ENCODE measurements around the gene IGFBP6. TPM values are rescaled to one million over a fixed set of nuclear protein-coding genes. Genes with fewer than 3 reads are reported as not detected.

Gene IGFBP6, protein sequence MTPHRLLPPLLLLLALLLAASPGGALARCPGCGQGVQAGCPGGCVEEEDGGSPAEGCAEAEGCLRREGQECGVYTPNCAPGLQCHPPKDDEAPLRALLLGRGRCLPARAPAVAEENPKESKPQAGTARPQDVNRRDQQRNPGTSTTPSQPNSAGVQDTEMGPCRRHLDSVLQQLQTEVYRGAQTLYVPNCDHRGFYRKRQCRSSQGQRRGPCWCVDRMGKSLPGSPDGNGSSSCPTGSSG
- total RNA-seq, result 561 and 1,794 TPM in 2 replicates

DNA sequence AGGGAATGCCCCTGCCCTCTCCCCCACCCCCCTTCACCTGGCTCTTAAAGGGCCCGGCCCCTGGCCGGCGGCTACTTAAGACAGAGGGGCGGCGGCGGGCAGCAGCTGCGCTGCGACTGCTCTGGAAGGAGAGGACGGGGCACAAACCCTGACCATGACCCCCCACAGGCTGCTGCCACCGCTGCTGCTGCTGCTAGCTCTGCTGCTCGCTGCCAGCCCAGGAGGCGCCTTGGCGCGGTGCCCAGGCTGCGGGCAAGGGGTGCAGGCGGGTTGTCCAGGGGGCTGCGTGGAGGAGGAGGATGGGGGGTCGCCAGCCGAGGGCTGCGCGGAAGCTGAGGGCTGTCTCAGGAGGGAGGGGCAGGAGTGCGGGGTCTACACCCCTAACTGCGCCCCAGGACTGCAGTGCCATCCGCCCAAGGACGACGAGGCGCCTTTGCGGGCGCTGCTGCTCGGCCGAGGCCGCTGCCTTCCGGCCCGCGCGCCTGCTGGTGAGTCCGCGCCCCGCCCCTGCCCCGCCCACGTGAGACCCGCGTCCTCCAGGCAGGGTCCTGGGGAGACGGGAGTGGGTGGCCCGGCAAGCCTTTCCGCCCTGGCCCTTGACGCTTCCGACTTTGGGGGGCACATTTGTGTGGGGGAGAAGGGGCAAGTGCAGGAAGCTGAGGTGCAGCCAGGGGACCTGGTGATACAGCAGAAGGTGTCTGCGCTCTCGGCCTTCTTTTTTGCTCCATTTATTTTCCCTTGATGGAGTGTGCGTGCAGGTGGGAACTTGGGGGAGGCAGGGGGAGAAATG lies at the start of gene IGFBP6:
Gene IGFBP6, plus strand, starts transcription at position 104 of the 790 bp plus-strand sequence. Its CDS starts 51 bp downstream, at position 155.

DNA sequence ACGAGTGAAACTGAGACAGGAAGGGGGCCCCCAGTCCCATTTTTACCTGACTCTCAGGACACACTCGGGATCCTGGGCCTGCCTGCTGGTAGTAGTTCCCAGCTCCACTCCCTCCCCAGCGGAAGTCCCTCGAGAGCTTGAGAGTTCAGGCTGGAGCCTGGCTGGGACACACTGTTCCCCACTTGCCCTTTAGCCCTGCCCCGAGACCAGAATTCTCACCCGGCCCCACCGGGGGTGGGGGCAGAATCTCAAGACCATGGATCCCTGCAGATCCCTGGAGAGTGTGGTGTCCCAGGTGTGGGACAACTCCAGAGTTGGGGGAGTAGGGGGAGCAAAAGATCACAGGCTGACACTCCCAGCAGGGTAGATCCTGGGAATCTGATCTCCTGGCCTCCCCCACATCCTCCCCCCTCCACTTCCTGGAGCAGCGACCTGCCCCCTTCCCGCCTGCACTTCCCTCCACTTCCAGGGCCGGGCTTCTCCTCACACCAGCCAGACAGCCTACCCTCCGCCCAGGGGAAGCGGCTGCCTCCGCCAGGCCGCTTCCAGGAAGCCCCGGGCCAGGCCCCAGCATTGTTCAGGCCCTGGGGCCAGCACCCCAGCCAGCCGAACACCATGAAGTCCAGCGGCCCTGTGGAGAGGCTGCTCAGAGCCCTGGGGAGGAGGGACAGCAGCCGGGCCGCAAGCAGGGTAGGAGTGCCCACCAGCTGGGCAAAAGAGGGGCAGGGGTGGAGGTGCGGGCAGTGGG lies 47.7 kb upstream of the IGFBP6 start, which contains the start of gene TNS2:
Gene TNS2, plus strand, starts transcription at position 495 of the 748 bp plus-strand sequence. Its CDS starts 121 bp downstream, at position 616.

DNA sequence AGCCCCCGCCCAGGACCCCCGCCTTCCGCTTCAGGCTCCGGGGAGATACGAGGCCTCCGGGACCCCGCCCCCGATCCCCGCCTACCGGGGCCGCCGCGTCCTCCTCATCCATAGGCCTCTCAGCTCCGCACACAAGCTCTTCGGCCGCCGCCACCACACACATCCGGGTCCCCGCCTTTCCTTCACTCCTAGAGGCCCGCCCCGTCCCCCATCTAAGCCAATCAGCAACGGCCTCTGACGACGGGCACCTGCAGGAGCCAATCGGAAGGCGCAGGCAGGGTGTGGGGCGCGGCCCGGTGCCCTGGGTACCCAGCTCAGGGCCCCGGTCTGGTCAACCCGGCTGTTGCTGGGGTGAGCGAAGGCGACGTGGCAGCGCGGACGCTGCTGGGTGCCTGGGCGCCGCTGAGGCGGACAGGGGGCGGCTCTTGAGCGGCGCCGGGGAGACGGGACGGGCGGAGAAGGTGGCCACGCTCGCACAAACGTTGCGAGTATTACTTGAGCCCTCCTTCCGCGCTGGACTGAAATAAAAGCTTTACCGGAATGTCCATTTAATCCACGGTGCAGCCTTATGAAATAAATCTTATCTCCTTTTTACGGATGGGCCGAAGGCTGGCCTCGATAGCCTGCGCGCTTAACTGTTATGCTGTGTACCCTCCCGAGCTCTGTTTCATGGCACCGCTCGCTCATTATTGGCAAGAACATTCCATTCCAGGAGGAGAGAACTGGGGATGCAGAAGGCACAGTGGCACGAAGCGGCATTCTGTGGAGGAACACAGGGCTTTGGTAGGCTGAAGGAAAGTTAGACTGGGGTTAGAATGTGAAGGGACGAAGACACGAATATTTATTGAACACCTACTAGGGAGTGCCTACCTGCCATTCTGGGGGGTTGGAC lies 18.0 kb upstream of the IGFBP6 start, which contains the start of gene SPRYD3:
Gene SPRYD3, minus strand, starts transcription at position 165 of the 892 bp plus-strand sequence. Its CDS starts 57 bp downstream, at position 108.

DNA sequence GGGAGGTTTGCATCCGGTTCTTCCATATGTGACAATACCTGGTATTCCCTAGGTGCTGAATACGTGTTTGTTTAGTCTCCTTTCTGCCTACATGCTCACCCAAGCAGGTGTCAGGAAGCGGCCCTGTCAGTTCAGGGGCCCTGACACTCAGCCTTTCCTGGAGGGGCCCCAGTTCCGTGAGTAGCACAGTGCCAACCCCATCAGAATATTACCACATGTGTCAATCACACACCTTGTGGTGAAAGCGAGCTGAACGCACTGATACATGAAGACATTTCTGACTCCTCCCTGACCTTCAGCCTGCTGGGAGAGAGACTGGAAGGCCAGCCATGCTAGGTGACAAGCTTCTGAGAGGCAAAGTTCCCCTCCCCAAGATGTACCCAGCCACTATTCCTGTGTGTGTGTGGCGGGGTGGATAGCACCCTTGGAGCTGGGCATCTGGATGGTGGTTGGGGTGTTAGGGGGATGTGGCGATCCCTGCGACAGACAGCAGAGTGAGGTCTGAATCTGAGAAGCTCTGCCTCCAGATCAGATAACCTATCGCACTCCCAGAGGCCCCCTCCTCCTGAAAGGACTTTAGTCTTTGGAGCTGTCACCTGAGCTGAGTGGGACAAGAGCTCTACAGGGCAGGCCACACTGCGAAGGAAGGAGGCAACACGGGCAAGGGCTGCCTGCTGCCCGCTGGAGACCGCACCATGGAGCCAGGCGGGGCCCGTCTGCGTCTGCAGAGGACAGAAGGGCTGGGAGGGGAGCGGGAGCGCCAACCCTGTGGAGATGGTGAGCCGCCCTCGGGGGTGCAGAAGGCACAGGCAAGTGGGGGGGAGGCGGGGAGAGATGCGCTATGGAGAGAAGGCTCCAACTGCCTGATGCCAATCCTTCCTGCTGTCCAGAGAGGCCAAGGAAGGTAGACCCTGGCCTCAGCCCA lies 5.7 kb downstream of the IGFBP6 start, which contains the start of gene SOAT2:
Gene SOAT2, plus strand, starts transcription at position 604 of the 925 bp plus-strand sequence. Its CDS starts 92 bp downstream, at position 696.

Other genes with a start within 250 kb of the IGFBP6 start
- not detected in 2 replicates for gene KRT78, start 248.7 kb upstream of the IGFBP6 start, total RNA-seq
- 12.1 and 18.6 TPM in 2 replicates for gene KRT8, start 192.6 kb upstream of the IGFBP6 start, total RNA-seq
- 214 and 462 TPM in 2 replicates for gene KRT18, start 148.5 kb upstream of the IGFBP6 start, total RNA-seq
- gene EIF4B, start 91.2 kb upstream of the IGFBP6 start, total RNA-seq, result 1,057 and 1,863 TPM in 2 replicates
- gene TNS2, start 47.6 kb upstream of the IGFBP6 start, total RNA-seq, result 25.1 and 34.7 TPM in 2 replicates
- gene SPRYD3, start 18.3 kb upstream of the IGFBP6 start, total RNA-seq, result 30.7 and 43.3 TPM in 2 replicates
- 0.19 TPM in 1 of 2 replicates, not detected in the other for gene SOAT2, start 5.8 kb downstream of the IGFBP6 start, total RNA-seq
- 13.0 and 14.4 TPM in 2 replicates for gene ZNF740, start 83.1 kb downstream of the IGFBP6 start, total RNA-seq
- gene CSAD, start 83.3 kb downstream of the IGFBP6 start, total RNA-seq, result 5.0 and 13.0 TPM in 2 replicates
- gene ITGB7, start 109.6 kb downstream of the IGFBP6 start, total RNA-seq, result 0.19 and 0.56 TPM in 2 replicates
- 14.4 and 21.9 TPM in 2 replicates for gene RARG, start 134.5 kb downstream of the IGFBP6 start, total RNA-seq
- gene ESPL1, start 170.6 kb downstream of the IGFBP6 start, total RNA-seq, result 2.0 and 10.0 TPM in 2 replicates
- gene PFDN5, start 197.9 kb downstream of the IGFBP6 start, total RNA-seq, result 735 and 1,031 TPM in 2 replicates
- 38.6 and 50.0 TPM in 2 replicates for gene MYG1, start 202.0 kb downstream of the IGFBP6 start, total RNA-seq
- 33.4 and 40.9 TPM in 2 replicates for gene AAAS, start 223.9 kb downstream of the IGFBP6 start, total RNA-seq
- not detected in 2 replicates for gene SP7, start 238.7 kb downstream of the IGFBP6 start, total RNA-seq